ENCODE results near the gene PIAS1. TPM values are rescaled to one million over a fixed set of nuclear protein-coding genes. Genes with fewer than 3 reads are reported as not detected.
"Not testable (repeated sequence)": the region's sequence is repeated elsewhere in the genome, so short reads cannot be mapped to it uniquely, and the experiment has no call there.

PIAS1 gene
- total and polyA plus RNA-seq, 11 donors, result 6.2 to 37.8 (median 29.4) TPM

DNA sequence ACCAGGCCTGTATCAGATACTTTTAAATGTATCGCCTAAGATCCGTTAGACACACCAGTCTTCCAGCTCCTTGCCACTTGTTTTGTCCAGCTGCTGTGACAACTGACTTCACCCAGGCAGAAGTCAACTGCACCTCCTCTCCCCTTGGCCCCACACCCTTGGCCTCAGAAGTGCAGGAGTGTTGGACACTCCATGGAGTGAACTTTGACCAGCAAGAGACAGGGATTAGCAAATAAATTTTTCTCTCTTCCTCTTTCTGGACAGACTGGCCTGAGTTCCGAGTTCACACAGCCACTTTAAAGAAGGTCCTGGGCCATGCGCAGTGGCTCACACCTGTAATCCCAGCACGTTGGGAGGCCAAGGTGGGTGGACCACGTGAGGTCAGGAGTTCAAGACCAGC lies 178.3 kb downstream of the PIAS1 start:
- no peak for DNase-seq
- TF ChIP-seq, protein P1, sequence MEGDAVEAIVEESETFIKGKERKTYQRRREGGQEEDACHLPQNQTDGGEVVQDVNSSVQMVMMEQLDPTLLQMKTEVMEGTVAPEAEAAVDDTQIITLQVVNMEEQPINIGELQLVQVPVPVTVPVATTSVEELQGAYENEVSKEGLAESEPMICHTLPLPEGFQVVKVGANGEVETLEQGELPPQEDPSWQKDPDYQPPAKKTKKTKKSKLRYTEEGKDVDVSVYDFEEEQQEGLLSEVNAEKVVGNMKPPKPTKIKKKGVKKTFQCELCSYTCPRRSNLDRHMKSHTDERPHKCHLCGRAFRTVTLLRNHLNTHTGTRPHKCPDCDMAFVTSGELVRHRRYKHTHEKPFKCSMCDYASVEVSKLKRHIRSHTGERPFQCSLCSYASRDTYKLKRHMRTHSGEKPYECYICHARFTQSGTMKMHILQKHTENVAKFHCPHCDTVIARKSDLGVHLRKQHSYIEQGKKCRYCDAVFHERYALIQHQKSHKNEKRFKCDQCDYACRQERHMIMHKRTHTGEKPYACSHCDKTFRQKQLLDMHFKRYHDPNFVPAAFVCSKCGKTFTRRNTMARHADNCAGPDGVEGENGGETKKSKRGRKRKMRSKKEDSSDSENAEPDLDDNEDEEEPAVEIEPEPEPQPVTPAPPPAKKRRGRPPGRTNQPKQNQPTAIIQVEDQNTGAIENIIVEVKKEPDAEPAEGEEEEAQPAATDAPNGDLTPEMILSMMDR (IDR thresholded peaks at IDR 0.05), result no peak
- TF ChIP-seq POLR2A (IDR thresholded peaks at IDR 0.05), result no peak
- Histone ChIP-seq H3K9me3 (no peaks in the 10 kb centered on the region), H3K4me1 (peaks cover 0 to 40% (median 14%) of the 10 kb centered on the region in 12 donors), H3K4me3 (no peak overlapping the region), H3K27ac (peak overlapping the region in 1 of 12 donors; percentile 20), H3K36me3 (no peaks in the 10 kb centered on the region), H3K27me3 (no peaks in the 10 kb centered on the region)
- 87 to 99% (median 91%) methylated on average over 6 of the region's 6 CpGs for WGBS, 4 donors
- no peak for ATAC-seq
- intact Hi-C loops (cut with DNase I), result no loop called here

DNA sequence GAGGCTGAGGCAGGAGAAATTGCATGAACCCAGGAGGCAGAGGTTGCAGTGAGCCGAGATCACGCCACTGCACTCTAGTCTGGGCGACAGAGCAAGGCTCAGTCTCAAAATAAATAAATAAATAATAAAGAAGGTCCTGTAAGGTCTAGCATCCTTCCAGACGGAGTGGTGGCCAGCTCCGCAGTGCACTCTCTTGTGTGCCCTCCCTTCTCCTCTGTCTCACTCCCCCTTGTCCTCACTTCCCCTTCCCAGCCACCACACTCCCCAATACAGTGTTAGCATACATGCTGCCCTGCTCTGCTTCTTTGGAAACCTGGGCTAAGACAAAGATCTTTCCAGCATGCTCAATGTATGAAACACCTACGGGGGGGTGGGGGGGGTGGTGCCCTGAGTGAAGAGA lies 178.8 kb downstream of the PIAS1 start:
- no peak for TF ChIP-seq POLR2A (IDR thresholded peaks at IDR 0.05)
- TF ChIP-seq, protein P1 (IDR thresholded peaks at IDR 0.05), result no peak
- Histone ChIP-seq H3K36me3 (no peaks in the 10 kb centered on the region), H3K4me3 (no peak overlapping the region), H3K27me3 (no peaks in the 10 kb centered on the region), H3K4me1 (peaks cover 0 to 35% (median 14%) of the 10 kb centered on the region in 12 donors), H3K9me3 (no peaks in the 10 kb centered on the region), H3K27ac (peak overlapping the region in 1 of 12 donors; percentile 20)
- WGBS, 4 donors, result 90 to 96% (median 91%) methylated on average over 6 of the region's 6 CpGs
- intact Hi-C loops (cut with DNase I), result no loop called here
- DNase-seq, result no peak
- ATAC-seq, result no peak

DNA sequence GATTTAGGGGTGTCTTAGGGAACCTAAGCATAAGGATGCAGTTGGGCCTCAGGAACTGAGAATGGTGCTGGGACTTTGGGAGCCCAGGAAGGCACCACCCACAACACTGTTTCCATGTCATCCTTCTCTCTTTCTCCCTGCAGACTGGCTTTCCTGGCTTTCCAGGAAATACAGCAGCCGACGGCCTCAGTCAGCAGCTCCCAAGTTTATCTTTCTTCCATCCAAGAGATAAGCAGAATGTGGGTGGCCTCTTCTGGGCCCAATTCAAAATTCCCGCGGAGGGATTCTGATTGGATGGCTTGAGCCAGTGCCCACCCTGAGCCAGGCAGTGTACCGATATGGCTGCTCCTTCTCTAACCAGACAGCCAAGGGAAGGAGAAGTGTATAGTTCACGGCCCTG lies 179.9 kb downstream of the PIAS1 start:
- intact Hi-C loops (cut with DNase I), result no loop called here
- ATAC-seq (no peak), DNase-seq (no peak)
- Histone ChIP-seq H3K4me3 (no peak overlapping the region), H3K27ac (no peak overlapping the region), H3K36me3 (no peaks in the 10 kb centered on the region), H3K9me3 (peaks cover 0 to under 1% (median 0%) of the 10 kb centered on the region in 12 donors), H3K4me1 (peaks cover 0 to 26% (median 4%) of the 10 kb centered on the region in 12 donors), H3K27me3 (no peaks in the 10 kb centered on the region)
- whole genome bisulfite sequencing, 4 donors, result 45 to 73% (median 56%) methylated on average over 6 of the region's 6 CpGs
- TF ChIP-seq POLR2A (IDR thresholded peaks at IDR 0.05), result no peak
- TF ChIP-seq, protein P1 (IDR thresholded peaks at IDR 0.05), result no peak

DNA sequence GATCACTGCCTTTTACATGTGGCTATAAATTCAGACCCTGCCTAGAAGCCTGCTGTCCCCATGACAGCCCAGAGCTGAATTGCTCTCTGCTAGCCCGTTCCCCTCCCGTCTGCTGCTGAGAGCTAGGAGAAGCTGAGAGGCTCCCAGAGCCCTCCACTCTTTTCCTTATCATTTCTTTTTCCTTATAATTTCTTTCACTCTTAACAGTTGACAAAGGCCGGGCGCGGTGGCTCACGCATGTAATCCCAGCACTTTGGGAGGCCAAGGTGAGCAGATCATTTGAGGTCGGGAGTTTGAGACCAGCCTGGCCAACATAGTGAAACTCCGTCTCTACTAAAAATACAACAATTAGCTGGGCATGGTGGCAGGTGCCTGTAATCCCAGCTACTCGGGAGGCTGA lies 180.4 kb downstream of the PIAS1 start:
- H3K36me3 ChIP-seq; intact Hi-C loops (cut with DNase I); H3K4me3 ChIP-seq; H3K27ac ChIP-seq; ATAC-seq; H3K27me3 ChIP-seq; H3K9me3 ChIP-seq; DNase-seq: not testable (repeated sequence)
- 91 to 93% (median 92%) methylated on average over 9 of the region's 9 CpGs for WGBS, 4 donors
- peaks cover 0 to 26% (median 4%) of the 10 kb centered on the region in 12 donors for H3K4me1 ChIP-seq

DNA sequence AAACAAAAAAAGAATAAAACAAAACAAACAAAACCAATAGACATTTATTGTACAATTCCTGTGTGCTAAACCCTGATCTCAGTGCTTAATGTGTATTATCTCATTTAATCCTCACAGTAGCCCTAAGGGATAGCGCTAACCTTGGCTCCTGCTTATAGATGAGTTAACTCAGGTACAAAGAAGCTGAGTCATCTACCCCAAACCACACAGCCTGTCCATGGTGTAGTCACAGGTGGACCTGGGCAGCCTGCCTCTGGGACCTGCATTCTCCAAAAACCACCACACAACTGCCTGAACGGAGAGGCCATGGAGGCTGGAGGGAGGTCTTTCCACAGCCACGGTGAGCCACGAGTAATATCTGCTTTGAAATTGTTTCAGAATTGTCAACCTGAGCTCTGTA lies 180.9 kb downstream of the PIAS1 start:
- Histone ChIP-seq H3K4me1 (peaks cover 0 to 23% (median 2%) of the 10 kb centered on the region in 12 donors), H3K36me3 (no peaks in the 10 kb centered on the region), H3K27ac (no peak overlapping the region), H3K27me3 (no peaks in the 10 kb centered on the region), H3K4me3 (no peak overlapping the region), H3K9me3 (peaks cover 0 to 3% (median 0%) of the 10 kb centered on the region in 12 donors)
- TF ChIP-seq, protein P1 (IDR thresholded peaks at IDR 0.05), result no peak
- no peak for TF ChIP-seq POLR2A (IDR thresholded peaks at IDR 0.05)
- DNase-seq (no peak), ATAC-seq (no peak)
- intact Hi-C loops (cut with DNase I), result no loop called here
- 88 to 93% (median 91%) methylated on average over 4 of the region's 4 CpGs for WGBS, 4 donors
